ENCODE measurements around the gene AFF4.

AFF4 gene

DNA sequence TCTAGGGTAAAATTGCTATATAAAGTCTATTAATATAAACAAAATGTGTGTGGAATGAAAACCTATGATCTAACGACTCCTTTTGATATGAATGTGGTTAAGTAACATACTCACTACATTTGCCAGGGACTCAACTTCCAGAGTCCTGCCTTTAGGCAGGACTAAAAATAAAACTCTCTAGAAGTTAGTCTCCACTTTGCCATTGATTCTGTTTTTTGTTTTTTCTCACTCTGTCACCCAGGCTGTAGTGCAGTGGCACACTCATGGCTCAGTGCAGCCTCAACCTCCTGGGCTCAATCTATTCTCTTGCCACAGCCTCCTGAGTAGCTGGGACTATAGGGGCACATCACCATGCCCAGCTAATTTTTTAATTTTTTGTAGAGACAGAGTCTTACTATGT, 32.9 kb upstream of the AFF4 start:
- TF ChIP-seq, protein P1, sequence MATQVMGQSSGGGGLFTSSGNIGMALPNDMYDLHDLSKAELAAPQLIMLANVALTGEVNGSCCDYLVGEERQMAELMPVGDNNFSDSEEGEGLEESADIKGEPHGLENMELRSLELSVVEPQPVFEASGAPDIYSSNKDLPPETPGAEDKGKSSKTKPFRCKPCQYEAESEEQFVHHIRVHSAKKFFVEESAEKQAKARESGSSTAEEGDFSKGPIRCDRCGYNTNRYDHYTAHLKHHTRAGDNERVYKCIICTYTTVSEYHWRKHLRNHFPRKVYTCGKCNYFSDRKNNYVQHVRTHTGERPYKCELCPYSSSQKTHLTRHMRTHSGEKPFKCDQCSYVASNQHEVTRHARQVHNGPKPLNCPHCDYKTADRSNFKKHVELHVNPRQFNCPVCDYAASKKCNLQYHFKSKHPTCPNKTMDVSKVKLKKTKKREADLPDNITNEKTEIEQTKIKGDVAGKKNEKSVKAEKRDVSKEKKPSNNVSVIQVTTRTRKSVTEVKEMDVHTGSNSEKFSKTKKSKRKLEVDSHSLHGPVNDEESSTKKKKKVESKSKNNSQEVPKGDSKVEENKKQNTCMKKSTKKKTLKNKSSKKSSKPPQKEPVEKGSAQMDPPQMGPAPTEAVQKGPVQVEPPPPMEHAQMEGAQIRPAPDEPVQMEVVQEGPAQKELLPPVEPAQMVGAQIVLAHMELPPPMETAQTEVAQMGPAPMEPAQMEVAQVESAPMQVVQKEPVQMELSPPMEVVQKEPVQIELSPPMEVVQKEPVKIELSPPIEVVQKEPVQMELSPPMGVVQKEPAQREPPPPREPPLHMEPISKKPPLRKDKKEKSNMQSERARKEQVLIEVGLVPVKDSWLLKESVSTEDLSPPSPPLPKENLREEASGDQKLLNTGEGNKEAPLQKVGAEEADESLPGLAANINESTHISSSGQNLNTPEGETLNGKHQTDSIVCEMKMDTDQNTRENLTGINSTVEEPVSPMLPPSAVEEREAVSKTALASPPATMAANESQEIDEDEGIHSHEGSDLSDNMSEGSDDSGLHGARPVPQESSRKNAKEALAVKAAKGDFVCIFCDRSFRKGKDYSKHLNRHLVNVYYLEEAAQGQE (IDR thresholded peaks at IDR 0.05; ENCODE audit: insufficient read depth in 1 of 2, low read depth in 2 of 2, low read length in 2 of 2) = no peak
- TF ChIP-seq FOXP2 (optimal IDR thresholded peaks at IDR 0.05; ENCODE audit: borderline replicate concordance, extremely low read depth, extremely low read length, insufficient read depth) (no peak), POLR2AphosphoS5 (IDR thresholded peaks at IDR 0.05; ENCODE audit: low read depth, low read length) (no peak), TAF1 (IDR thresholded peaks at IDR 0.05; ENCODE audit: borderline replicate concordance, insufficient read depth, low read length) (no peak), SIN3A (IDR thresholded peaks at IDR 0.05; ENCODE audit: borderline replicate concordance, insufficient read depth, low read length) (no peak)

DNA sequence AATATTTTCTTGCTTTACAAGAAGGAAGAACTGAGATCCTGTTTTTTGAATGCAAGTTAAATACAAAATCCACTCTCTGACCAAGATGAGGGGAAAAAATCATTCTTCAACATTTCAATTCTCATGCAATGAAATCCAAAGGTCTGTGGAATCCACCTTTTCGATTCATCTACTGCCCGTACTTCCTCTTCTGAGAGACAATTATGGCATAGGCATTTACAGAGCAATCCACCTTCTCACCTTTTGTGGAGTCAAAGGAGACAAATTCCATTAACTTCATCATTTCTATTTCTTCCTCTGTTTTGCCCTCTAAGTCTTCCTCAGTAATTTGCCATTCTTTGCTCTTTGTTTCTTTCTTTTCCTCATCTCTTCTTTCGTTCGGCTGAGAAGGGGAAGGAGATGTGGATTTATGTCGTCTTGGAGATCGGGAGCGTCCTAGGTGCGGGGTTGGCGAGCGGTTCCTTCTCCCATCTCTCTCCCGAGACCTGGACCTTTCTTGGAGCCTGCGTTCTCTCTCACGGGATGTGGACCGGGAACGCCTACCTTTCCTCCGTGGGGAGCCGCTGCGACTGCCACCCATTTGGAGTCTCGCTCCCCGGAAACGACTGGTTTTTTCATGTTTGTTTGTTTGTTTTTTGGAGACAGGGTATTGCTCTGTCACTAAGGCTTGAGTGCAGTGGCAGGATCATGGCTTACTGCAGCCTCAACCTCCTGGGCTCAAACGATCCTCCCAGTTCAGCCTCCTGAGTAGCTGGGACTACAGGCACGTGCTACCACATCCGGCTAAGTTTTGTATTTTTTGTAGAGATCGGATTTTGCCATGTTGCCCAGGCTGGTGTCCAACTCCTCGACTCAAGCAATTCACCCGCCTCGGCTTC, 24.3 kb upstream of the AFF4 start:
- TF ChIP-seq TAF1 (IDR thresholded peaks at IDR 0.05; ENCODE audit: borderline replicate concordance, insufficient read depth, low read length) (no peak), SIN3A (IDR thresholded peaks at IDR 0.05; ENCODE audit: borderline replicate concordance, insufficient read depth, low read length) (no peak), FOXP2 (optimal IDR thresholded peaks at IDR 0.05; ENCODE audit: borderline replicate concordance, extremely low read depth, extremely low read length, insufficient read depth) (no peak), POLR2AphosphoS5 (IDR thresholded peaks at IDR 0.05; ENCODE audit: low read depth, low read length) (no peak)
- TF ChIP-seq, protein P1 (IDR thresholded peaks at IDR 0.05; ENCODE audit: insufficient read depth in 1 of 2, low read depth in 2 of 2, low read length in 2 of 2) = no peak

DNA sequence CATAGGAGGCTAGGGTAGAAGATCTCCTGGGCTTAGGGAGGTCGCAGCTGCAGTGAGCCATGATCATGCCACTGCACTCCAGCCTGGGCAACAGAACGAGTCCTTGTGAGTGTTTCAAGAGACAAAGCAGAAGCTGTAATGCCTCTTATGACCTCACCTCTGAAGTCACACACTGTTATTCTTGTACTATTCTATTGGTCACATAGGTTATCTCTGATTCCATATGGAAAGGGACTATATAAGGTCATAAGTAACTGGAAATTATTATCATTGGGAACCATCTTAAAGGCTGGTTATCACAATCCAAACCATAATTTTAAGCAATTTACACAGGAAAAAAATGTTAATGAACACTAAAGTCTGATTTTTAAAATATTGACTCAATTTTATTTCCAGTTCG, 17.9 kb upstream of the AFF4 start:
- TF ChIP-seq SIN3A (IDR thresholded peaks at IDR 0.05; ENCODE audit: borderline replicate concordance, insufficient read depth, low read length) (no peak), FOXP2 (optimal IDR thresholded peaks at IDR 0.05; ENCODE audit: borderline replicate concordance, extremely low read depth, extremely low read length, insufficient read depth) (no peak)

DNA sequence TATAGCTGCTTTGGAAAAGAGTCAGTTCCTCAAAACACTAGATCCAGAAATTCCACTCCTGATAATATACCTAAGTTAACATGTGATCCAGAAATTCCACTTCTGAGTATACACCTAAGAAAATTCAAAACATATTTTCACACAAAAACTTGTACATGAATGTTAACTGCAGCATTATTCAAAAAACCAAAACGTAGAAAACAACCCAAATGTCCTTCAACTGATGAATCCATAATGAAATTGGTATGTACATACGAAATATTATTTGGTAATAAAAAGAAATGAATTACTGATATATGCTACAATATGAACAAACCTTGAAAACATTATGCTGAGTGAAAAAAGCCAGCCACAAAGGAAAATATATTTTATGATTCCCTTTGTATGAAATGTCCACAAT, 16.5 kb upstream of the AFF4 start:
- TF ChIP-seq POLR2AphosphoS5 (IDR thresholded peaks at IDR 0.05; ENCODE audit: low read depth, low read length) (no peak), SIN3A (IDR thresholded peaks at IDR 0.05; ENCODE audit: borderline replicate concordance, insufficient read depth, low read length) (no peak), TAF1 (IDR thresholded peaks at IDR 0.05; ENCODE audit: borderline replicate concordance, insufficient read depth, low read length) (no peak), FOXP2 (optimal IDR thresholded peaks at IDR 0.05; ENCODE audit: borderline replicate concordance, extremely low read depth, extremely low read length, insufficient read depth) (no peak)
- TF ChIP-seq, protein P1 (IDR thresholded peaks at IDR 0.05; ENCODE audit: insufficient read depth in 1 of 2, low read depth in 2 of 2, low read length in 2 of 2) = no peak

DNA sequence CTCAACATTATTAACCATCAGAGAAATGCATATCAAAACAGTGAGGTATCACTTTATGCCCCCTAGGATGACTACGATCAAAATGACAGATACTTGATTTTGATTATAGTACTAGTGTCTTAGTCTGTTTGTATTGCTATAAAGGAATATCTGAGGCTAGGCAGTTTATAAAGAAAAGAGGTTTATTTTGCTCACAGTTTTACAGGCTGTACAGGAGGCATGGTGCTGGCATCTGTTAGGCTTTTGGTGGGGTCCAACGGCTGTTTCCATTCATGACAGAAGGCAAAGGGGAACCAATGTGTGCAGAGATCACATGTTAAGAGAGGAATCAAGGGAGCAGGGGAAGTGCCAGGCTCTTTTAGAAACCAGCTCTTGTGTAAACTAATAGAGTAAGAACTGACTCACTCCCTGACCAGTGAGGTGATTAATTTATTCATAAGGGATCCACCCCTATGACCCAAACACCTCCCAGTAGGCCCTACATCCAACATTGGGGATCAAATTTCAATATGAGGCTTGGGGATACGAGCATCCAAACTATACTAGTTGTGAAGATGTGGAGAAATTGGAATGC, 16.0 kb upstream of the AFF4 start:
- TF ChIP-seq SIN3A (IDR thresholded peaks at IDR 0.05; ENCODE audit: borderline replicate concordance, insufficient read depth, low read length) (no peak), FOXP2 (optimal IDR thresholded peaks at IDR 0.05; ENCODE audit: borderline replicate concordance, extremely low read depth, extremely low read length, insufficient read depth) (no peak), TAF1 (IDR thresholded peaks at IDR 0.05; ENCODE audit: borderline replicate concordance, insufficient read depth, low read length) (no peak), POLR2AphosphoS5 (IDR thresholded peaks at IDR 0.05; ENCODE audit: low read depth, low read length) (no peak)
- TF ChIP-seq, protein P1 (IDR thresholded peaks at IDR 0.05; ENCODE audit: insufficient read depth in 1 of 2, low read depth in 2 of 2, low read length in 2 of 2) = no peak

Measured in PFSK-1 (cell line).